Measurements from ENCODE around the gene SDK1.

DNA sequence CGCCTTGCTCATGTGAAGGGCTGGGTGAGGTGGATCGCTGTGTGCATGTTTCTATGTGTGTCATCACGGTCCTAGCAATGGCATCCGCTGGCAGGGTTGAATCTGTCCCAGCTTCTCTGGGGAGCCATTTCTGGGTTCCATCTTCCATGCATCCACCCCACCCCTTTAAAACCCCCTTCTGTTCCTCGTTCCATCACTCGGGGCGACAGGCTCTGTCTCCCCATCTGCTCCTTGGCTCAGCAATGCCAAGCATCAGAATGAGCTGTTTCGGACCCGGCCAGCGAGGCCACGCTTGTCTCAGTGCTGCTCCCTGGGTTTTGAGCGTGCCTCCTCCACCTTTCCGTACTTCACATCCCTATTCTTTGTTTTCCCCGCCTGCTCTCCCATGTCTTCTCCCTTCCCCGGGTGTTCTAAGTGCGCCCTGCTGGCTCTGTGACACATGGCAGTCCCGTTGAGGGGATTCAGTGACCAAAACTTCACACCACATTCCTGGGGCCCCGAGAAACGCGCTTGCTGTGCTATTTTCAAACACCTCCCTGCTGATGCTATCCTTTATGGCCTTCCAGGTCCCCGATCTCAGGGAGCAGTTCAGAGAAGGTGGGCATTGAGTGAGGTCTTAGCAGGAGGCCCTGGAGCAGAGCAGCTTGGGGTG lies 827.0 kb downstream of the SDK1 start:
- TF ChIP-seq YY1 (IDR thresholded peaks at IDR 0.05) (no peak), TAF1 (conservative IDR thresholded peaks at IDR 0.05) (no peak), EGR1 (IDR thresholded peaks at IDR 0.05; ENCODE audit: low read depth in 2 of 2) (no peak)
- TF ChIP-seq, protein P1, sequence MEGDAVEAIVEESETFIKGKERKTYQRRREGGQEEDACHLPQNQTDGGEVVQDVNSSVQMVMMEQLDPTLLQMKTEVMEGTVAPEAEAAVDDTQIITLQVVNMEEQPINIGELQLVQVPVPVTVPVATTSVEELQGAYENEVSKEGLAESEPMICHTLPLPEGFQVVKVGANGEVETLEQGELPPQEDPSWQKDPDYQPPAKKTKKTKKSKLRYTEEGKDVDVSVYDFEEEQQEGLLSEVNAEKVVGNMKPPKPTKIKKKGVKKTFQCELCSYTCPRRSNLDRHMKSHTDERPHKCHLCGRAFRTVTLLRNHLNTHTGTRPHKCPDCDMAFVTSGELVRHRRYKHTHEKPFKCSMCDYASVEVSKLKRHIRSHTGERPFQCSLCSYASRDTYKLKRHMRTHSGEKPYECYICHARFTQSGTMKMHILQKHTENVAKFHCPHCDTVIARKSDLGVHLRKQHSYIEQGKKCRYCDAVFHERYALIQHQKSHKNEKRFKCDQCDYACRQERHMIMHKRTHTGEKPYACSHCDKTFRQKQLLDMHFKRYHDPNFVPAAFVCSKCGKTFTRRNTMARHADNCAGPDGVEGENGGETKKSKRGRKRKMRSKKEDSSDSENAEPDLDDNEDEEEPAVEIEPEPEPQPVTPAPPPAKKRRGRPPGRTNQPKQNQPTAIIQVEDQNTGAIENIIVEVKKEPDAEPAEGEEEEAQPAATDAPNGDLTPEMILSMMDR (IDR thresholded peaks at IDR 0.05; ENCODE audit: low read depth, low read length, missing input control), result no peak

Data from liver (tissue), 3 donors.